Activated CD8-positive, alpha-beta T cell treated with anti-CD3 and anti-CD28 coated beads for 36 hours (primary cell): ENCODE results near the gene LRP1. TPM values are rescaled to one million over a fixed set of nuclear protein-coding genes. Genes with fewer than 3 reads are reported as not detected.

Experiments used
- ATAC-seq: fragments of 200-7000 bp; cut with Tn5 transposase; one replicate; pipeline ENCODE4 v1.10.0; 2021; ENCODE audit warnings: mild to moderate bottlenecking, moderate library complexity
- CTCF ChIA-PET: fragments of 350-600 bp; sonication (Branson Sonifier 250); formaldehyde crosslinking; loops from one replicate; lab custom pipeline; 2021; ENCODE audit warnings: antibody characterized with exemption; lab: Charles Lee
- POLR2A ChIA-PET: fragments of 350-600 bp; sonication (Branson Sonifier 250); formaldehyde crosslinking; loops from one replicate; lab custom pipeline; 2021; ENCODE audit warnings: antibody characterized with exemption; lab: Charles Lee
- DNase-seq: peaks from one replicate; pipeline ENCODE4 v3.0.0-alpha.2; 2020
- H3K27ac Mint-ChIP-seq: one replicate; pipeline ENCODE4 v1.8.0; 2021; ENCODE audit warnings: mild to moderate bottlenecking, mixed read lengths
- H3K27me3 Mint-ChIP-seq: one replicate; pipeline ENCODE4 v1.8.0; 2021; ENCODE audit warnings: mixed read lengths
- H3K36me3 Mint-ChIP-seq: one replicate; pipeline ENCODE4 v1.8.0; 2021; ENCODE audit warnings: low read depth, mixed read lengths
- H3K4me1 Mint-ChIP-seq: one replicate; pipeline ENCODE4 v1.8.0; 2021; ENCODE audit warnings: low read depth, mixed read lengths
- H3K4me3 Mint-ChIP-seq: one replicate; pipeline ENCODE4 v1.8.0; 2021; ENCODE audit warnings: mild to moderate bottlenecking, moderate library complexity, mixed read lengths
- H3K9me3 Mint-ChIP-seq: one replicate; pipeline ENCODE4 v1.8.0; 2021; ENCODE audit warnings: mixed read lengths
- CTCF ChIP-seq: fragments of 200-600 bp; IDR thresholded peaks from one replicate; pipeline ENCODE4 v1.8.0; 2022; ENCODE audit warnings: antibody characterized with exemption, mild to moderate bottlenecking
- intact Hi-C: fragments of 100-400 bp; cut with micrococcal nuclease; formaldehyde crosslinking; loops from one replicate; pipeline ENCODE4 v1.10.0; 2022
- total RNA-seq, 2 experiments: library from RNA; stranded (reverse); gene quantifications; one replicate each; pipeline ENCODE4 v1.2.3, GENCODE V29; 2021

The LRP1 gene
- total RNA-seq, 2 experiments from 2014 or later, result 1.5 to 1.9 TPM

- Mint-ChIP-seq H3K27ac (peak overlapping the region; percentile 99), H3K36me3 (peaks cover 49% of the 10 kb centered on the region), H3K4me1 (peaks cover 68% of the 10 kb centered on the region), H3K9me3 (no peaks in the 10 kb centered on the region), H3K27me3 (peaks cover 28% of the 10 kb centered on the region), H3K4me3 (peak overlapping the region; percentile 100)
- DNase-seq, result no peak
- CTCF ChIA-PET, result interaction anchor here (0.8 to 13.6 kb wide), 8 partner anchors 12 to 229 kb away, joined by 3 to 431 read pairs (median 6); partner anchors contain the start of gene NXPH4
- TF ChIP-seq CTCF, result no peak
- peak; percentile 24 for ATAC-seq
- intact Hi-C loops, result no loop called here
- POLR2A ChIA-PET, result interaction anchor here (0.9 to 12.7 kb wide), 8 partner anchors 9 to 291 kb away, joined by 3 to 238 read pairs (median 6); partner anchors contain the start of genes DDIT3 and STAC3
These were observed 100.9 kb downstream of the LRP1 start for GRCh38 chr12:57229046-57229633.

GRCh38 chr12:57229634-57230380, 101.5 kb downstream of the LRP1 start, which contains the start of gene SHMT2:
SHMT2 (plus strand) TSS chr12:57229711; CDS start chr12:57229779, 68 bp downstream.
- peaks cover 55% of the 10 kb centered on the region for H3K36me3 Mint-ChIP-seq
- ChIA-PET CTCF (interaction anchor here (0.8 to 13.6 kb wide), 9 partner anchors 11 to 229 kb away, joined by 3 to 431 read pairs (median 6); partner anchors contain the start of gene NXPH4), POLR2A (interaction anchor here (0.9 to 12.7 kb wide), 10 partner anchors 8 to 291 kb away, joined by 3 to 238 read pairs (median 4); partner anchors contain the start of genes DDIT3, STAC3 and STAT6)
- no peaks in the 10 kb centered on the region for H3K9me3 Mint-ChIP-seq
- H3K27me3 Mint-ChIP-seq, result peaks cover 22% of the 10 kb centered on the region
- no peak for TF ChIP-seq CTCF
- peak within 1 kb of the TSS; percentile 100 for H3K4me3 Mint-ChIP-seq
- DNase-seq (peak; percentile 97), ATAC-seq (peak; percentile 68)
- H3K27ac Mint-ChIP-seq, result peak within 1 kb of the TSS; percentile 99
- intact Hi-C loops, result no loop called here
- H3K4me1 Mint-ChIP-seq, result peaks cover 74% of the 10 kb centered on the region

- no peak for TF ChIP-seq CTCF
- no peak for DNase-seq
- ATAC-seq, result no peak
- H3K27me3 Mint-ChIP-seq, result peaks cover 17% of the 10 kb centered on the region
- peaks cover 69% of the 10 kb centered on the region for H3K4me1 Mint-ChIP-seq
- POLR2A ChIA-PET, result interaction anchor here (0.9 to 12.7 kb wide), 8 partner anchors 7 to 290 kb away, joined by 4 to 238 read pairs (median 6); partner anchors contain the start of genes DDIT3, STAC3 and STAT6
- peaks cover 56% of the 10 kb centered on the region for H3K36me3 Mint-ChIP-seq
- CTCF ChIA-PET, result interaction anchor here (1.4 to 13.6 kb wide), 5 partner anchors 10 to 228 kb away, joined by 4 to 431 read pairs (median 9); partner anchors contain the start of gene NXPH4
- no peaks in the 10 kb centered on the region for H3K9me3 Mint-ChIP-seq
- intact Hi-C loops, result no loop called here
- peak overlapping the region; percentile 99 for H3K27ac Mint-ChIP-seq
- H3K4me3 Mint-ChIP-seq, result peak overlapping the region; percentile 100
These were observed 102.3 kb downstream of the LRP1 start for GRCh38 chr12:57230381-57231155.

- no peak for TF ChIP-seq CTCF
- intact Hi-C loops, result no loop called here
- Mint-ChIP-seq H3K27ac (peak overlapping the region; percentile 99), H3K4me1 (peaks cover 61% of the 10 kb centered on the region), H3K36me3 (peaks cover 59% of the 10 kb centered on the region), H3K27me3 (peaks cover 10% of the 10 kb centered on the region), H3K4me3 (peak overlapping the region; percentile 100), H3K9me3 (no peaks in the 10 kb centered on the region)
- DNase-seq (no peak), ATAC-seq (no peak)
- ChIA-PET POLR2A (interaction anchor here (0.9 to 12.9 kb wide), 7 partner anchors 4 to 121 kb away, joined by 3 to 238 read pairs (median 10); partner anchors contain the start of genes NXPH4, SHMT2, STAC3 and STAT6), CTCF (interaction anchor here (2.0 to 13.6 kb wide), 3 partner anchors 10 to 221 kb away, joined by 5 to 431 read pairs (median 215); partner anchors contain the start of gene NXPH4)
These were observed 103.2 kb downstream of the LRP1 start for GRCh38 chr12:57231276-57232021.
